NCI-H2196 (cell line): ENCODE results near the gene ADGRF5.
A peak's percentile ranks its signal among the peaks of the same experiment; 100 is the strongest.
"Not testable (repeated sequence)": the region's sequence is repeated elsewhere in the genome, so short reads cannot be mapped to it uniquely, and the experiment has no call there.

Experiments used
- DNase-seq: peaks from one replicate; lab custom pipeline; 2025; ENCODE audit not compliant: unreplicated experiment; lab: John Stamatoyannopoulos, UW

ADGRF5 gene

DNA sequence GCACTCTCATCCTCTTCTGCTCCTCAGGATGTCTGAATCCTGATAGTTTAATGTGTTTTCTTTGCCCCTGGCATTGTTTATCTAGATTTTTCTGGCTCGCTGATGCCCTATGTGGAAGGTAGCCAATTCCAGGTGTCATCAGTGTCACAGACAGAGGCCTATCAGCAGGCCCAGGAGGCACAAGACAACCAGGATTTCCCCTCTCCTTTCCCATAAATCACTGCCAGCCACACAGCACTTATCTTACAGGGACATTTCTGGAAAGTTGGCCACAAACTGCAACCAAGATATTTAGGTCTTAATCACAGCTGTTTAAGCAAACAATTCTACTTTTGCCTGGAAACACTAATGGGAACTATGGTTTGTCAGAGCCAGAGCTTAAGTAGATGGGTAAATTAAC, 28.1 kb downstream of the ADGRF5 start:
- no peak for DNase-seq

DNA sequence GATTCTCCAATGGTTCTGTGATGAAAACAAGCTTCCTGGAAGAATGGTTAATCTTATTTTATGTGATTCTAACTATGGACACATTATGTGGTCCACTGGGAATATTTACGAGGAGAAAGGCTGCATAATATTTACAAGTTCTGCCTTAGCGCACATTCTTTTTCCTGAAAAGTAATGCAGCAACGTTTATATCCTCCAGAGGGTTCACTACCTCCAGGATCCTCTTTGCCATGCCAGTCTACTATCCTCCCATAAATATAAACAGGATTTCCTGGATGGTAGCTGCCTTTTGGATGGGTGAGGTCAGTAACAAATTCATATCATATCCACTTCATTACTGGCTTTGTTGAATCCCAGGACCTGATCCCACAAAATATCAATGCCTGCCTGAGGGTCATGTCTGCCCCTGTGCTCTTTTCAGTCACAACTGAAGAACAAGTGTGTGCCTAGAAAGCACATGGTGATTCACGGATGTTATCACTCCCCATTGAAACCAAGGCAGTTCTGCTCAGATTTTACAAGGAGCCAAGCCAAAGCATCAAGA, 30.4 kb downstream of the ADGRF5 start:
- no peak for DNase-seq

DNA sequence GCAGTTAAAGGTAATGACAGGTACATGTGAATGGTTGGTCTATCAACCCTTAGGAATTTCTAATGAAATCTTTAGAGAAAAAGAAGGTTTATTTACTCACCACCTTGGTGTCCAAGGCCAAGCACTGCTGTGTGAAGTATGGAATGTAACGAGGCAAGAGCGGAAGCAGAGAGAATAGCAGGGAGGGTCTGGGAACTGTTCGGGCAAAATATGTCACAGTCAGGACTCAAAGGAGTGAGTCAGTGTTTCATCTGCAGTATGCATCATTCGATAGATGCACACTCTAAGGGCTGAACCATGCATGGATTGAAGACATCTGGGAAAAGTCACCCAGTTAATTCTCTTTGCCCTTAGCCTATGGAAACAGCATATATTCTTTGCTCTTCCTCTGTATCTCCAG, 33.2 kb downstream of the ADGRF5 start:
- DNase-seq, result no peak

GRCh38 chr6:46888031-46888430, 33.7 kb downstream of the ADGRF5 start:
- no peak for DNase-seq

DNA sequence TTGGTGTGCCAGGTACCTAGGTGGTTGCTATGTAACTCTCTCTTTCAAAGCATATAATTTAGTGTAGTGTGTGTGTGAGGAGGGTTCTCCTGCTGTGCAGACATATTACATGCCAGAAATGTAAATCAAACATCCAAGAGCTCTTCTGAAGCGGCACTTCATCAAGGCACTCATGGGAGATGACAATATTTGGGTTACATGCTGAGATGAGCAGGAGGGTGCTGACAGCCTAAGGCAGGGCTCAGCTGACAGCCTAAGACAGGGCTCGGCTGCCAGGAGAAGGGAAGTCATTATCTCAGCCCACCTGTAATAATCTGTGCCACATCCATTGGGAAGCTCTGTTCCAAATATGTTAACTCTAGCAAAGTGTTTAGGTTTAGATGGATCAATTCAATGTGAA, 39.1 kb downstream of the ADGRF5 start:
- no peak for DNase-seq

DNA sequence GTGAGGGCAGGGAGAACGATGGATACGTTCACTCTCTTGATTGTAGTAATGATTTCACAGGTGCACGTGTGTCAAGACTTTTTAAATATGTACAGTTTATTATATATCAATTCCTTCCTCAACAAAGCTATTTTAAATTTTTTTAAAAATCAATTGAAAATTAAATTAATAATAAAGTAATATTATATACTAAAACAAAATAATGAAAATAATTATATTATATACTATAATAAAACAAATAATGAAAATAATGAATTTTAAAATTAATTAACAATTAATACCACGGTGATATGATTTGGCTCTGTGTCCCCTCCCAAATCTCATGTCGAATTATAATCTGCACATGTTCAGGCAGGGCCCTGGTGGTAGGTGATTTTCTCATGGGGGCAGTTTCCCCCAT, 42.7 kb downstream of the ADGRF5 start:
- no peak for DNase-seq

DNA sequence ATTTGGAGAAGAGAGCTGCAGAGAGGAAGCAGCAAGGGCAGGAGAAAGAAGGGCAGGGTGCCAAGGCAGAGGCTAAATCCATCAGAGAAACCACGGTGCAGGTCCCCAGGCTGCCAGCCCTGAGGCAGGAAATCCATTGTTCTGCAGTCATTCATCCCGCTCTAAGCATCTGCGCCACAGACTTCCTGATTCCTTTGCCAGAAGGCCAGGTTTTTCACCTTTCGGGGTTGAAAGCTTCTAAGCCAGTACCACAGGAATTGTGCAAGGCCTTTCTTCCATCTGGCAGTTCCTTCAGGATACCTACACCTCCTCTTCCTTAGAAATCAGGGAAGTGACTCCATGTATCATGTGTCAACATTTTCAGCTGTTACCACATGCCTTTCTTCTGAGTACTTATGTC, 45.6 kb downstream of the ADGRF5 start:
- peak; percentile 83 for DNase-seq

GRCh38 chr6:46867411-46867810, 54.3 kb downstream of the ADGRF5 start:
- DNase-seq, result no peak

DNA sequence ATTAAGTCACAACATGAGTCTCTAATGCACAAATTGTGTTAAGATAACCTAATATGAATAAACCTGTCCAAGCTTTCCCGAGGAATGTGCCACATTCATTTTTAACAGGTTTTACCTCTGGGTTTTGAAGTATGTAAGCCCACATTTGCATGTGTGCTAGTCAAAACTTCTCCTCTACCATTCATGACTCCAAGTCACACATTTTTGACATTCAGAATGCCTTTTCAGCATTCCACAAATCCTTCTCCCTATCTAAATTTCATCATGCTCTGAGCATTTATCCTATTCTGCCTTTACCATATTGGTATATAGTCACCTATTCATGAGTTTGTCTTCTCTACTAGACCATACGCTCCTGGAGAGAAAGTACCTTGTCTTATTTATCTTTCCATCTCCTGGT, 56.5 kb downstream of the ADGRF5 start:
- DNase-seq, result no peak

- DNase-seq, result no peak
Measured at GRCh38 chr6:46863791-46864190, 57.9 kb downstream of the ADGRF5 start.

DNA sequence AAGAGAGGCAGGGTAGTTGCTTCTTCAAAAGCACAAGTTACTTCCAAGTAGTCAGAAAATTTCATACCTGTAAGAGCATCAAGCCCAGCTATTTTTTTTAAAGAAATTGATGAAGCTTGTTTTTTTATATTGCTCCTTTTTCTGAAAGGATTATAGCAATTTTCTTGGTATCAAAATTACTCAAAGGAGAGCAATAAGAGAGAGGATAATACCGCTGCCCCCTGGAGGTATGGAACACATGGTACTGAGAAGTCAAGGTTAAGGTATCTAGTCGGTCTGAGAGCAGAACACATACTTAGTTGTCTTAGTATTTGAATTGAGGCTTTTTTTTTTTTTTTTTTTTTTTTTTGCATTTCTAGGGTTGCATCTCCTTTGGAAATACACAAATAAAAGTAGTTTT, 59.4 kb downstream of the ADGRF5 start:
- DNase-seq, result no peak

DNA sequence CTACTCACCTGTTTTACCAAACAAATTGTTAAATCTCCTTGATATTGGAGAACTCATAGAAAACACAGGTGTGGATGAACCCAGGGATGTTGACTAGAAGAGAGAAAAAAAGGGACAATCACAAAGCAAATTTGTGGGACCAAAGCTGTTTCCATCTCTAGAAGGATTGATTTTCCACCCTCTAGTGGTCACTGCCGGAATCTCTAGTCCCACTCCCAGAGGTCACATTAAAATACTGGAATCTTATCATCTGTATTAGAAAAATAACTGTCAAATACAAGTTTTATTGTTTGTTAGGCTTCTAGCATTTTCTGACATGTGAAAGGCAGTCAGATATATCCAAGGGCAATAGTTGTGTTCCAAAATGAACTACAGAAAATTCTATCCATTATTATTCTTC, 65.8 kb downstream of the ADGRF5 start:
- peak; percentile 23 for DNase-seq

DNA sequence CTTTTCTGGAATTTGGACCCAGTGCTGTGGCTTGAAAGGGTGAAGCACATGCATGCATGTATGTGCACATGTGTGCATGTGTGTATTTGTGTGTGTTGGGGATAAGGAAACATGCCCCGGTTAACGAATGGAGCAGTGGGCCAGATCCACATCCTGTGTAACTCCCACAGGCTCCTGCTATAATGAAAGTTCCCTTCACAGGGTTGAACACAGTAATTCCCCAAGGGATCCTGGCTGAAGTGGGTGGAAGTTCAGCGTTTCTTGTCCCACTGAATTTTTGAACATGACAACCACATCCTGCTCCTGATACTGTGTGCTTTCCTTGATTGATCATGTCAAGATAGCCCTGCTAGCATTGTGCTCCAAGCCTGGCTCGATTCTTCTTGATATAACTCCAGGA, 70.2 kb downstream of the ADGRF5 start:
- DNase-seq, result not testable (repeated sequence)

GRCh38 chr6:46850792-46851191, 70.9 kb downstream of the ADGRF5 start:
- no peak for DNase-seq

- DNase-seq, result no peak
Measured at GRCh38 chr6:46849361-46849690, 72.4 kb downstream of the ADGRF5 start.

DNA sequence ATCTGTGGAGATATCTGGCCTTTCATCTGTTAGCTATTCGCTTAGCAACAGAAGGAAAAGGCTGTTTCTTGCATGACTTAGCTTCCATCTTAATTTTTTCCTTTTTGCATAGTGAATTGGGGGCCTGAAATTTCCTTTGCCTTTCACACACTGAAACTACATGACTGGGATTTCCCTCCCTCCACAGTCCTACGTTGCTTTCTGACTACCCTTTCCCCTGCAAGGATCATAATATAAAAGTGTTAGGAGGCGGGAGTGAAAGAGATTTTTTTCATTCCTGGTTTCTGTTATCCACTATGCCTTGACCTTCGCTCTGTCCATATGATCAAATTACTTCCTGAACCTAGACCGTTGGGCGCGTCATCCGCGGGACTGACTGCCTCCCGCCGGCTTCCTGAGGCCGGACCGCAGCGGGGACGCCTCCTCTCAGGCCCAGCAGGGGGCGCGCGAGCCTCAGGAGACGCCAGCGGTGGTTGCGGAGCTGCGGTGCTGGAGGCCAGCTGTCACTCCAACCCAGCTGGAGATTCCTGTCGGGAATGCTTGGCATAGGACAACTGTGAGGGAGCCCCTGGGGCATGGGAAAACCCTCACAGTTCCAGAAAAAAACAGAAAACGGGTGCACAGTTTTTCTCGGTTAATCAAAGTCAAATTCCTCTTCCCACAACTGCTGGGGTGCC, 72.9 kb downstream of the ADGRF5 start:
- DNase-seq, result peak; percentile 78

GRCh38 chr6:46845126-46845525, 76.6 kb downstream of the ADGRF5 start:
- DNase-seq, result no peak

- DNase-seq, result not testable (repeated sequence)
Measured at GRCh38 chr6:46842252-46842846, 79.4 kb downstream of the ADGRF5 start.

DNA sequence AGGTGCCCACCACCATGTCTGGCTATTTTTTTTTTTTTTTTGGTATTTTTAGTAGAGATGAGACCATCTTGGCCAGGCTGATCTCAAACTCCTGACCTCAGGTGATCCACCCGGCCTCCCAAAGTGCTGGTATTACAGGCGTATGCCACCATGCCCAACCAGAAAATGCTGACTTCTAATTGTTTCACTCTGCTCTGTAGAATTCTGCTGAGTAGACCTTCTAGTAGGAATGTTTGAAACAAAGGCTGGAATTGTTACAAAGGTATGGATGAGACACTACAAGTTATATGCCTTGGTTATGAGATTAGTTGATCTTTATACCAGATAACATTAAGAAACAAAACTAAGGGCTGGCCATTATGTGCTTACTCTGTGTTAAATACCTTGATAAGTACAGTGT, 83.7 kb downstream of the ADGRF5 start:
- DNase-seq, result no peak

DNA sequence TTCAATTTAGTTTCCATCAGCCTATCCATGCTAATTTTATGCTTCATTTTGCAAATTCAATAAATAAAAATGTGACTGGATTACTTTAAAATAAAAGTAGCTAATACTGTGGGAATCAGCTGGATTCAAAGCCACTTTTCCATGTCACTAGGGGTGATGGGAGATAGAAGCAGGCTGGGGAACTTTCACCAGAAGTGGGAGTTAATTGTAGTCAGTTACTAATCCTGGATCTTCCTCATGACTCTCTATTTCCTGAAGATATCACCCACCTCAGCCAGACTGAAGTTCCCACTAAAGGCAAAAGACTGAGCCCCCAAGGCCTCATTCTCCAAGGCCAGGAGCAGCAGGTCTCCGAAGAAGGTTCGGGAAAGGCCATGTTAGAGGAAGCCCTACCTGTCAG, 86.7 kb downstream of the ADGRF5 start:
- DNase-seq, result not testable (repeated sequence)

DNA sequence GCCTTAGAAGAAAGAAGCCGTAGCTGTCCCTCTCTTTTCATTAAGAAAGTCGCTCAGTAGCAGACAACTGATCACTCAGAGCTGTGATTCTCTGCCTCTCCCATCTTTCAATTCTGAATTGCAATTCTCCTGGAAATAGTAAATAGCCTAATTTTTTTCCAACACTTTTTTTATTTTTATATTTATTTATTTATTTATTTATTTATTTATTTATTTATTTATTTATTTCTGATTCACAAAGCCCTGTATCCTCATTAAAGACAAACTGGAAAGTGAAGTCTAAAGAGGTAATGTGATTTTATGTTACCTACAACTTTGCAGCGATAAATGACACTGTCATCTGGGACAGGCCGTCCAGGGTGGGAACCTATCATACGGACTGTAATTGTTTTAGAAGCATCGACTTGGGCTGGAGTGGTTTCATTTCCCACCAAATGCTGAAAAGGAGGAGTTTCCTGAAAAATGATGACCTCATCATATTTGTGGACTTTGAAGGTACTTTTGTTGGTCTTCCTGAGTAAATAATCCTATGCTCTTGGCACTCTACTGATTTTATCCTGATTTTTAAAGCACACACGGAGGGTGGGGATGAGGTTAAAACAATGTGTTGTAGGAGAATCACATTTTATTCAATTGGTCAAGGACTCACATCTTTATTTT, 87.4 kb downstream of the ADGRF5 start:
- DNase-seq, result not testable (repeated sequence)

DNA sequence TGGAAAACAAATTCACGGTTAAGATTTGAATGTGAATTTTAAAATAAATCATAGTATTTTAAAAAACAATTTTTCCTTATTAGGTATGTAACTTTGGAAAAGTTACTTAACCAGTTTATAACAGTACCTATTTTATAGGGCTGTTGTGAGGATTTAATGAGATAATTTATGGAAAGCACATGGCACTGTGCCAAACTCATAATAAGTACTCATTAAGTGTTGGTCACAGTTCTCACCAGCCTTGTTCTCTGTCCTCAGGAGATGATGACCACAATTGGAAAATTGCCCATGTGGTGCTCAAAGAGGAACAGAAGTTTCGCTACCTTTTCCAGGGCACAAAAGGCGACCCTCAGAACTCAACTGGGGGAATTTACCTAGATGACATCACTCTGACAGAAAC, 88.9 kb downstream of the ADGRF5 start:
- no peak for DNase-seq
